HCT116 (cell line): ENCODE results near the gene TLN1. TPM values are rescaled to one million over a fixed set of nuclear protein-coding genes. Genes with fewer than 3 reads are reported as not detected.
A peak's percentile ranks its signal among the peaks of the same experiment; 100 is the strongest.

ENCODE experiments used
- ATAC-seq: fragments of 200-7000 bp; cut with Tn5 transposase; 2 replicates; pipeline ENCODE4 v1.9.1; 2020; ENCODE audit warnings: mild to moderate bottlenecking, moderate library complexity
- Bru-seq: library from RNA; stranded (reverse); fragments of 400-500 nt; gene quantifications from one replicate; lab custom pipeline; 2021; lab: Mats Ljungman, UMichigan
- BruChase-seq, 2 experiments: library from RNA; stranded (reverse); fragments of 400-500 nt; gene quantifications; one replicate each; lab custom pipeline; 2021; lab: Mats Ljungman, UMichigan
- BruUV-seq: library from RNA; stranded (reverse); fragments of 400-500 nt; replicated peaks from 2 replicates; lab custom pipeline; 2021; lab: Mats Ljungman, UMichigan
- CTCF ChIA-PET: fragments of 300-600 bp; sonication (Branson Sonifier 250); formaldehyde crosslinking; loops from one replicate; lab custom pipeline; 2021; ENCODE audit warnings: antibody characterized with exemption; lab: Charles Lee
- POLR2A ChIA-PET: fragments of 300-600, 350-600 bp; sonication (Branson Sonifier 250); formaldehyde crosslinking; loops from one replicate; lab custom pipeline; 2021; ENCODE audit warnings: antibody characterized with exemption; lab: Charles Lee
- RAD21 ChIA-PET, 2 experiments: fragments of 300-600 bp; sonication (Branson Sonifier 250); formaldehyde crosslinking; loops; one replicate each; lab custom pipeline; 2023; ENCODE audit warnings: low total read pairs in 2 of 2; ENCODE audit not compliant: uncharacterized antibody in 2 of 2, unreplicated experiment in 2 of 2, low non-redundant PET in 1 of 2; lab: Charles Lee
- DNase-seq: peaks from one replicate; pipeline ENCODE4 v3.0.0-alpha.2; 2010; ENCODE audit warnings: low read depth, low spot score
- H2AFZ ChIP-seq: fragments of 200-600 bp; shearing (Covaris generic), sonication (generic); 2 replicates; pipeline ENCODE4 v1.6.1; 2017; ENCODE audit warnings: low read depth, mixed run types, mixed read lengths, antibody characterized with exemption, low read length; ENCODE audit not compliant: poor library complexity, severe bottlenecking
- H3K27ac ChIP-seq: 2 replicates; pipeline ENCODE4 v1.5.1; 2012; ENCODE audit warnings: low read depth, low read length
- H3K27me3 ChIP-seq: fragments of 200-600 bp; sonication (generic); 2 replicates; pipeline ENCODE4 v1.6.1; 2016; ENCODE audit warnings: mixed run types, low read length, mixed read lengths; ENCODE audit not compliant: insufficient read depth
- H3K36me3 ChIP-seq, 2 experiments: fragments of 200-500 bp in 1 of 2; fragments of 200-600 bp in 1 of 2; sonication (Bioruptor generic) in 1 of 2; sonication (generic) in 1 of 2; 2 replicates each; pipeline versions ENCODE4 v1.5.1 to v1.6.1; 2014 to 2016; ENCODE audit warnings: low read length in 2 of 2, inconsistent platforms in 1 of 2, mixed read lengths in 1 of 2, mixed run types in 1 of 2; ENCODE audit not compliant: insufficient read depth in 2 of 2, control insufficient read depth in 1 of 2
- H3K4me1 ChIP-seq, 2 experiments: fragments of 200-600 bp in 1 of 2; sonication (generic) in 1 of 2; 2 replicates each; pipeline versions ENCODE4 v1.5.1 to v1.6.1; 2012 to 2017; ENCODE audit warnings: low read length in 2 of 2, inconsistent platforms in 1 of 2, mild to moderate bottlenecking in 1 of 2, mixed read lengths in 1 of 2, mixed run types in 1 of 2, moderate library complexity in 1 of 2; ENCODE audit not compliant: insufficient read depth in 2 of 2, control insufficient read depth in 1 of 2
- H3K4me2 ChIP-seq: fragments of 200-600 bp; sonication (generic); 2 replicates; pipeline ENCODE4 v1.6.1; 2017; ENCODE audit warnings: mixed run types, low read length, mixed read lengths
- H3K4me3 ChIP-seq, 2 experiments: fragments of 200-600 bp in 1 of 2; sonication (generic) in 1 of 2; replicated peaks in 1 of 2; 2 replicates each; pipeline ENCODE4 v1.5.1; 2011 to 2016; ENCODE audit warnings: low read length in 2 of 2, control low read depth in 1 of 2, low read depth in 1 of 2, mild to moderate bottlenecking in 1 of 2, mixed read lengths in 1 of 2, mixed run types in 1 of 2
- H3K79me2 ChIP-seq: fragments of 200-600 bp; sonication (generic); 2 replicates; pipeline ENCODE4 v1.6.1; 2017; ENCODE audit warnings: mild to moderate bottlenecking, mixed run types, low read length, moderate library complexity, mixed read lengths; ENCODE audit not compliant: insufficient read depth
- H3K9ac ChIP-seq: fragments of 200-600 bp; sonication (generic); 2 replicates; pipeline ENCODE4 v1.6.1; 2016; ENCODE audit warnings: low read length, mixed read lengths
- H3K9me2 ChIP-seq: fragments of 200-600 bp; sonication (generic), shearing (Covaris generic); 2 replicates; pipeline ENCODE4 v1.6.1; 2017; ENCODE audit warnings: mixed run types, mild to moderate bottlenecking, moderate library complexity; ENCODE audit not compliant: insufficient read depth
- H3K9me3 ChIP-seq, 2 experiments: fragments of 200-500 bp in 1 of 2; fragments of 200-600 bp in 1 of 2; sonication (Bioruptor generic) in 1 of 2; sonication (generic) in 1 of 2; 2 replicates each; pipeline ENCODE4 v1.6.1; 2014 to 2017; ENCODE audit warnings: low read length in 2 of 2, mixed read lengths in 2 of 2, inconsistent platforms in 1 of 2, low read depth in 1 of 2, mild to moderate bottlenecking in 1 of 2, mixed run types in 1 of 2, moderate library complexity in 1 of 2; ENCODE audit not compliant: control insufficient read depth in 1 of 2, insufficient read depth in 1 of 2
- H4K20me1 ChIP-seq: fragments of 200-600 bp; sonication (generic), shearing (Covaris generic); 2 replicates; pipeline ENCODE4 v1.6.1; 2017; ENCODE audit warnings: mixed run types, mild to moderate bottlenecking, moderate library complexity; ENCODE audit not compliant: insufficient read depth
- ATF3 ChIP-seq: IDR thresholded peaks from 2 replicates; pipeline ENCODE4 v1.6.1; 2012
- CBX3 ChIP-seq: IDR thresholded peaks from 2 replicates; pipeline ENCODE4 v1.6.1; 2012; ENCODE audit warnings: low read depth
- CEBPB ChIP-seq: IDR thresholded peaks from 2 replicates; pipeline ENCODE4 v1.6.1; 2012; ENCODE audit warnings: low read depth
- CTCF ChIP-seq, 3 experiments: fragments of 200-600 bp in 1 of 3; sonication (generic) in 1 of 3; IDR thresholded peaks in 2 of 3; conservative IDR thresholded peaks in 1 of 3; 2 replicates each; pipeline ENCODE4 v1.5.1; 2012 to 2017; ENCODE audit warnings: low read depth in 2 of 3, low read length in 2 of 3, antibody characterized with exemption in 1 of 3, borderline replicate concordance in 1 of 3, control low read depth in 1 of 3, mild to moderate bottlenecking in 1 of 3, mixed read lengths in 1 of 3, mixed run types in 1 of 3, moderate library complexity in 1 of 3; ENCODE audit not compliant: insufficient read depth in 1 of 3
- EZH2phosphoT487 ChIP-seq: fragments of 200-600 bp; IDR thresholded peaks from 2 replicates; pipeline ENCODE4 v1.6.1; 2018; ENCODE audit warnings: antibody characterized with exemption, borderline replicate concordance
- FOSL1 ChIP-seq: IDR thresholded peaks from 2 replicates; pipeline ENCODE4 v1.6.1; 2012; ENCODE audit warnings: low read depth
- JUND ChIP-seq: IDR thresholded peaks from 2 replicates; pipeline ENCODE4 v1.6.1; 2012
- MAX ChIP-seq: IDR thresholded peaks from 2 replicates; pipeline ENCODE4 v1.6.1; 2012
- POLR2A ChIP-seq: IDR thresholded peaks from 2 replicates; pipeline ENCODE4 v1.7.0; 2011; ENCODE audit warnings: borderline replicate concordance; ENCODE audit not compliant: insufficient read depth, insufficient read length; ENCODE audit errors: extremely low read depth
- POLR2AphosphoS5 ChIP-seq: IDR thresholded peaks from 2 replicates; pipeline ENCODE4 v1.6.1; 2011; ENCODE audit warnings: mild to moderate bottlenecking, low read depth, low read length, moderate library complexity
- SIN3A ChIP-seq: IDR thresholded peaks from 2 replicates; pipeline ENCODE4 v1.6.1; 2012; ENCODE audit warnings: low read depth
- SRF ChIP-seq: IDR thresholded peaks from 2 replicates; pipeline ENCODE4 v1.6.1; 2012; ENCODE audit warnings: low read depth
- TCF7L2 ChIP-seq: IDR thresholded peaks from 2 replicates; pipeline ENCODE4 v1.7.0; 2011; ENCODE audit warnings: borderline replicate concordance, inconsistent platforms; ENCODE audit not compliant: insufficient read depth, insufficient read length; ENCODE audit errors: extremely low read depth
- YY1 ChIP-seq: IDR thresholded peaks from 2 replicates; pipeline ENCODE4 v1.6.1; 2011; ENCODE audit warnings: low read length, low read depth, moderate library complexity, mild to moderate bottlenecking; ENCODE audit not compliant: insufficient replicate concordance; ENCODE audit errors: extremely low read depth
- ZFX ChIP-seq: fragments of 450-650 bp; IDR thresholded peaks from 2 replicates; pipeline ENCODE4 v1.6.1; 2017
- intact Hi-C: fragments of 100-400 bp; cut with micrococcal nuclease; formaldehyde crosslinking; loops from 2 replicates; pipeline ENCODE4 v1.10.0; 2022
- long read RNA-seq: library from polyadenylated mRNA; unstranded; transcript quantifications from one replicate; pipeline ENCODE4 v2.0.0, GENCODE V29; 2021; ENCODE audit not compliant: unreplicated experiment
- polyA plus RNA-seq: library from polyadenylated mRNA; unstranded; fragments of >200 nt; gene quantifications from 2 replicates; pipeline ENCODE4 v1.2.1, GENCODE V29; 2012; ENCODE audit warnings: missing spikeins
- total RNA-seq: library from RNA; stranded (reverse); gene quantifications from one replicate; pipeline ENCODE4 v1.2.1, GENCODE V29; 2021; ENCODE audit not compliant: unreplicated experiment

Gene TLN1
- total RNA-seq = 144 TPM
- polyA plus RNA-seq = 128 and 171 TPM in 2 replicates
- percentile 76 among the genes with signal in this experiment for Bru-seq, nascent RNA
- BruChase-seq, experiment 1, labeled RNA remaining after a 6-hour chase = percentile 92 among the genes with signal in this experiment
- percentile 86 among the genes with signal in this experiment for BruChase-seq, experiment 2, labeled RNA remaining after a 2-hour chase
- long read RNA-seq, partial matches to known transcripts = 101 of 110 reads
- long read RNA-seq, other reads (novel, unspliced or antisense) = 9 of 110 reads

GRCh38 chr9:35732185-35732799, at the start of gene TLN1, which contains the start of gene CREB3:
Gene TLN1, minus strand, starts transcription at chr9:35732195. Its CDS starts 6,501 bp downstream, at chr9:35725694.
Gene CREB3, plus strand, starts transcription at chr9:35732666. Its CDS starts 107 bp downstream, at chr9:35732773.
- Histone ChIP-seq H3K4me2 (peak within 1 kb of the TSS; percentile 81), H3K36me3 (peaks cover 15 to 18% of the 10 kb centered on the region in 2 experiments; a peak in 3 of 4 replicates), H2AFZ (peak within 1 kb of the TSS; percentile 7), H3K27me3 (no peaks in the 10 kb centered on the region), H3K9me2 (no peaks in the 10 kb centered on the region), H4K20me1 (no peaks in the 10 kb centered on the region), H3K9me3 (no peaks in the 10 kb centered on the region), H3K4me1 (peaks cover 22 to 37% of the 10 kb centered on the region in 2 experiments), H3K27ac (peak within 1 kb of the TSS; percentile 90), H3K4me3 (peak within 1 kb of the TSS; percentile 92 to 94), H3K9ac (peak within 1 kb of the TSS; percentile 83), H3K79me2 (peaks cover 60% of the 10 kb centered on the region)
- intact Hi-C loops = loop anchor here (1.0 kb wide), 2 partner anchors 17 to 75 kb away; partner anchors contain the start of genes GBA2 and RGP1
- ATAC-seq = peak; percentile 85
- CTCF ChIA-PET = interaction anchor here (0.8 to 4.0 kb wide), 15 partner anchors 9 to 179 kb away, joined by 3 to 21 read pairs (median 6); partner anchors contain the start of genes ARHGEF39, CCDC107, GBA2 and RGP1
- DNase-seq = peak; percentile 97
- BruUV-seq = no TSS peak
- TF ChIP-seq SIN3A (no peak), ZFX (peak; percentile 69), TCF7L2 (peak; percentile 96), JUND (no peak), SRF (no peak), YY1 (peak; percentile 55), POLR2A (peak; percentile 61)
- RAD21 ChIA-PET = no interaction called here
- POLR2A ChIA-PET = interaction anchor here (1.0 to 2.6 kb wide), 10 partner anchors 17 to 213 kb away, joined by 3 to 23 read pairs (median 4); partner anchors contain the start of genes ARHGEF39, CCDC107, GBA2 and MSMP

- Histone ChIP-seq H3K36me3 (no peaks in the 10 kb centered on the region), H3K79me2 (no peaks in the 10 kb centered on the region), H4K20me1 (no peaks in the 10 kb centered on the region), H3K27ac (no peak overlapping the region), H3K4me3 (no peak overlapping the region), H2AFZ (no peak overlapping the region), H3K9me3 (no peaks in the 10 kb centered on the region), H3K9ac (no peak overlapping the region), H3K9me2 (no peaks in the 10 kb centered on the region), H3K4me1 (no peaks in the 10 kb centered on the region), H3K27me3 (no peaks in the 10 kb centered on the region), H3K4me2 (no peak overlapping the region)
- ChIA-PET POLR2A (no interaction called here), CTCF (no interaction called here), RAD21 (no interaction called here)
- ATAC-seq (no peak), DNase-seq (no peak)
- TSS peak; percentile 56 for BruUV-seq
- intact Hi-C loops = no loop called here
- TF ChIP-seq JUND = no peak
- no peak for TF ChIP-seq MAX
- no peak for TF ChIP-seq EZH2phosphoT487
- TF ChIP-seq ATF3 = no peak
- no peak for TF ChIP-seq CEBPB
- no peak for TF ChIP-seq FOSL1
- no peak for TF ChIP-seq SRF
- TF ChIP-seq POLR2AphosphoS5 = no peak
- no peak for TF ChIP-seq TCF7L2
- TF ChIP-seq CTCF (IDR thresholded peaks at IDR 0.05 in 2 of 3, conservative IDR thresholded peaks at IDR 0.05 in 1 of 3; ENCODE audit: borderline replicate concordance in 1 of 3, insufficient read depth in 1 of 3, low read depth in 2 of 3, low read length in 2 of 3) = no peak
- no peak for TF ChIP-seq CBX3
These were observed 49.1 kb upstream of the TLN1 start for GRCh38 chr9:35781066-35781465.
